ENCODE data around the gene ZRANB1. TPM values are rescaled to one million over a fixed set of nuclear protein-coding genes. Genes with fewer than 3 reads are reported as not detected.

Gene ZRANB1
- total and polyA plus RNA-seq, 2 experiments from 2014 or later, result 4.2 to 26.7 TPM

GRCh38 chr10:124935946-124936345, 6.0 kb upstream of the ZRANB1 start:
- H4K20me1 ChIP-seq (replicated peaks; ENCODE audit: insufficient read depth), result peaks cover 35% of the 10 kb centered on the region; the same call in 1 of the 2 replicates
- Mint-ChIP-seq H3K36me3 (ENCODE audit: low read depth) (peaks cover 19% of the 10 kb centered on the region), H3K4me3 (no peak overlapping the region), H3K27ac (no peak overlapping the region), H3K27me3 (ENCODE audit: insufficient read depth, low read depth, poor library complexity) (peaks cover 2% of the 10 kb centered on the region), H3K9me3 (0 out of 3 replicates have a peak, but pooled peaks cover 8% of the 10 kb centered on the region), H3K4me1 (peaks cover 5% of the 10 kb centered on the region; the same call in 1 of the 3 replicates)
- H3F3A ChIP-seq (replicated peaks; ENCODE audit: low read depth), result no peaks in the 10 kb centered on the region
- TF ChIP-seq REST (IDR thresholded peaks at IDR 0.05; ENCODE audit: unreplicated experiment), result no peak
- no peak for TF ChIP-seq NANOG (IDR thresholded peaks at IDR 0.05; ENCODE audit: borderline replicate concordance)
- no peak for TF ChIP-seq STAT1 (IDR thresholded peaks at IDR 0.05; ENCODE audit: unreplicated experiment)
- no peak for TF ChIP-seq CTCF (conservative IDR thresholded peaks at IDR 0.05; ENCODE audit: low read depth in 2 of 2)
- TF ChIP-seq ZNF462 (CRISPR knock-in tag; IDR thresholded peaks at IDR 0.05), result no peak
- TF ChIP-seq ZNF331 (CRISPR knock-in tag; IDR thresholded peaks at IDR 0.05; ENCODE audit: low read depth), result no peak
- no peak for TF ChIP-seq EZH2 (IDR thresholded peaks at IDR 0.05; ENCODE audit: low read depth, unreplicated experiment)
- no peak for TF ChIP-seq ZNF114 (CRISPR knock-in tag; IDR thresholded peaks at IDR 0.05)
- no peak for TF ChIP-seq ETS1 (IDR thresholded peaks at IDR 0.05)
- no peak for TF ChIP-seq POLR2AphosphoS5 (IDR thresholded peaks at IDR 0.05; ENCODE audit: low read depth)
- TF ChIP-seq JUNB (IDR thresholded peaks at IDR 0.05; ENCODE audit: unreplicated experiment), result no peak
- H3K79me2 ChIP-seq (replicated peaks; ENCODE audit: insufficient read depth), result peaks cover 100% of the 10 kb centered on the region
- 0 out of 2 replicates have a peak, but pooled peaks cover 6% of the 10 kb centered on the region for H3K4me1 ChIP-seq (ENCODE audit: insufficient read depth)
- DNase-seq (ENCODE audit: low spot score) (no peak), ATAC-seq (no peak)
- no peak overlapping the region for H3K4me2 ChIP-seq
- no peaks in the 10 kb centered on the region for H3K27me3 ChIP-seq (ENCODE audit: insufficient read depth)
- no peaks in the 10 kb centered on the region for H3K9me2 ChIP-seq (ENCODE audit: insufficient read depth)
- no peak overlapping the region for H3K27ac ChIP-seq (ENCODE audit: low read depth)
- no peaks in the 10 kb centered on the region for H3K36me3 ChIP-seq (ENCODE audit: insufficient read depth)
- no peak overlapping the region for H3K4me3 ChIP-seq
- H2AFZ ChIP-seq, result no peak overlapping the region
